HCT116 (cell line): ENCODE results near the gene PAX5. TPM values are rescaled to one million over a fixed set of nuclear protein-coding genes. Genes with fewer than 3 reads are reported as not detected.

Source experiments
- ATAC-seq: fragments of 200-7000 bp; cut with Tn5 transposase; 2 replicates; pipeline ENCODE4 v1.9.1; 2020; ENCODE audit warnings: mild to moderate bottlenecking, moderate library complexity
- BruUV-seq: library from RNA; stranded (reverse); fragments of 400-500 nt; replicated peaks from 2 replicates; lab custom pipeline; 2021; lab: Mats Ljungman, UMichigan
- CTCF ChIA-PET: fragments of 300-600 bp; sonication (Branson Sonifier 250); formaldehyde crosslinking; loops from one replicate; lab custom pipeline; 2021; ENCODE audit warnings: antibody characterized with exemption; lab: Charles Lee
- POLR2A ChIA-PET: fragments of 300-600, 350-600 bp; sonication (Branson Sonifier 250); formaldehyde crosslinking; loops from one replicate; lab custom pipeline; 2021; ENCODE audit warnings: antibody characterized with exemption; lab: Charles Lee
- RAD21 ChIA-PET, 2 experiments: fragments of 300-600 bp; sonication (Branson Sonifier 250); formaldehyde crosslinking; loops; one replicate each; lab custom pipeline; 2023; ENCODE audit warnings: low total read pairs in 2 of 2; ENCODE audit not compliant: uncharacterized antibody in 2 of 2, unreplicated experiment in 2 of 2, low non-redundant PET in 1 of 2; lab: Charles Lee
- DNase-seq: peaks from one replicate; pipeline ENCODE4 v3.0.0-alpha.2; 2010; ENCODE audit warnings: low read depth, low spot score
- H2AFZ ChIP-seq: fragments of 200-600 bp; shearing (Covaris generic), sonication (generic); 2 replicates; pipeline ENCODE4 v1.6.1; 2017; ENCODE audit warnings: low read depth, mixed run types, mixed read lengths, antibody characterized with exemption, low read length; ENCODE audit not compliant: poor library complexity, severe bottlenecking
- H3K27ac ChIP-seq: 2 replicates; pipeline ENCODE4 v1.5.1; 2012; ENCODE audit warnings: low read depth, low read length
- H3K27me3 ChIP-seq: fragments of 200-600 bp; sonication (generic); 2 replicates; pipeline ENCODE4 v1.6.1; 2016; ENCODE audit warnings: mixed run types, low read length, mixed read lengths; ENCODE audit not compliant: insufficient read depth
- H3K36me3 ChIP-seq, 2 experiments: fragments of 200-500 bp in 1 of 2; fragments of 200-600 bp in 1 of 2; sonication (Bioruptor generic) in 1 of 2; sonication (generic) in 1 of 2; 2 replicates each; pipeline versions ENCODE4 v1.5.1 to v1.6.1; 2014 to 2016; ENCODE audit warnings: low read length in 2 of 2, inconsistent platforms in 1 of 2, mixed read lengths in 1 of 2, mixed run types in 1 of 2; ENCODE audit not compliant: insufficient read depth in 2 of 2, control insufficient read depth in 1 of 2
- H3K4me1 ChIP-seq, 2 experiments: fragments of 200-600 bp in 1 of 2; sonication (generic) in 1 of 2; 2 replicates each; pipeline versions ENCODE4 v1.5.1 to v1.6.1; 2012 to 2017; ENCODE audit warnings: low read length in 2 of 2, inconsistent platforms in 1 of 2, mild to moderate bottlenecking in 1 of 2, mixed read lengths in 1 of 2, mixed run types in 1 of 2, moderate library complexity in 1 of 2; ENCODE audit not compliant: insufficient read depth in 2 of 2, control insufficient read depth in 1 of 2
- H3K4me2 ChIP-seq: fragments of 200-600 bp; sonication (generic); 2 replicates; pipeline ENCODE4 v1.6.1; 2017; ENCODE audit warnings: mixed run types, low read length, mixed read lengths
- H3K4me3 ChIP-seq, 2 experiments: fragments of 200-600 bp in 1 of 2; sonication (generic) in 1 of 2; replicated peaks in 1 of 2; 2 replicates each; pipeline ENCODE4 v1.5.1; 2011 to 2016; ENCODE audit warnings: low read length in 2 of 2, control low read depth in 1 of 2, low read depth in 1 of 2, mild to moderate bottlenecking in 1 of 2, mixed read lengths in 1 of 2, mixed run types in 1 of 2
- H3K79me2 ChIP-seq: fragments of 200-600 bp; sonication (generic); 2 replicates; pipeline ENCODE4 v1.6.1; 2017; ENCODE audit warnings: mild to moderate bottlenecking, mixed run types, low read length, moderate library complexity, mixed read lengths; ENCODE audit not compliant: insufficient read depth
- H3K9ac ChIP-seq: fragments of 200-600 bp; sonication (generic); 2 replicates; pipeline ENCODE4 v1.6.1; 2016; ENCODE audit warnings: low read length, mixed read lengths
- H3K9me2 ChIP-seq: fragments of 200-600 bp; sonication (generic), shearing (Covaris generic); 2 replicates; pipeline ENCODE4 v1.6.1; 2017; ENCODE audit warnings: mixed run types, mild to moderate bottlenecking, moderate library complexity; ENCODE audit not compliant: insufficient read depth
- H3K9me3 ChIP-seq, 2 experiments: fragments of 200-500 bp in 1 of 2; fragments of 200-600 bp in 1 of 2; sonication (Bioruptor generic) in 1 of 2; sonication (generic) in 1 of 2; 2 replicates each; pipeline ENCODE4 v1.6.1; 2014 to 2017; ENCODE audit warnings: low read length in 2 of 2, mixed read lengths in 2 of 2, inconsistent platforms in 1 of 2, low read depth in 1 of 2, mild to moderate bottlenecking in 1 of 2, mixed run types in 1 of 2, moderate library complexity in 1 of 2; ENCODE audit not compliant: control insufficient read depth in 1 of 2, insufficient read depth in 1 of 2
- H4K20me1 ChIP-seq: fragments of 200-600 bp; sonication (generic), shearing (Covaris generic); 2 replicates; pipeline ENCODE4 v1.6.1; 2017; ENCODE audit warnings: mixed run types, mild to moderate bottlenecking, moderate library complexity; ENCODE audit not compliant: insufficient read depth
- CBX3 ChIP-seq: IDR thresholded peaks from 2 replicates; pipeline ENCODE4 v1.6.1; 2012; ENCODE audit warnings: low read depth
- CEBPB ChIP-seq: IDR thresholded peaks from 2 replicates; pipeline ENCODE4 v1.6.1; 2012; ENCODE audit warnings: low read depth
- EGR1 ChIP-seq: IDR thresholded peaks from 2 replicates; pipeline ENCODE4 v1.6.1; 2012; ENCODE audit warnings: low read depth
- ELF1 ChIP-seq: IDR thresholded peaks from 2 replicates; pipeline ENCODE4 v1.6.1; 2012; ENCODE audit warnings: low read depth, borderline replicate concordance
- EZH2 ChIP-seq: fragments of 200-600 bp; sonication (generic); IDR thresholded peaks from 2 replicates; pipeline ENCODE4 v1.6.1; 2017; ENCODE audit warnings: antibody characterized with exemption, mixed run types
- EZH2phosphoT487 ChIP-seq: fragments of 200-600 bp; IDR thresholded peaks from 2 replicates; pipeline ENCODE4 v1.6.1; 2018; ENCODE audit warnings: antibody characterized with exemption, borderline replicate concordance
- JUND ChIP-seq: IDR thresholded peaks from 2 replicates; pipeline ENCODE4 v1.6.1; 2012
- TCF7L2 ChIP-seq: IDR thresholded peaks from 2 replicates; pipeline ENCODE4 v1.7.0; 2011; ENCODE audit warnings: borderline replicate concordance, inconsistent platforms; ENCODE audit not compliant: insufficient read depth, insufficient read length; ENCODE audit errors: extremely low read depth
- ZFX ChIP-seq: fragments of 450-650 bp; IDR thresholded peaks from 2 replicates; pipeline ENCODE4 v1.6.1; 2017
- intact Hi-C: fragments of 100-400 bp; cut with micrococcal nuclease; formaldehyde crosslinking; loops from 2 replicates; pipeline ENCODE4 v1.10.0; 2022
- total RNA-seq: library from RNA; stranded (reverse); gene quantifications from one replicate; pipeline ENCODE4 v1.2.1, GENCODE V29; 2021; ENCODE audit not compliant: unreplicated experiment
- TF ChIP-seq, protein P1 (sequence below): IDR thresholded peaks from 2 replicates; pipeline ENCODE4 v1.6.1; 2012; ENCODE audit warnings: low read depth

Gene PAX5
- total RNA-seq, 1 experiment from 2014 or later, result 0.17 TPM

DNA sequence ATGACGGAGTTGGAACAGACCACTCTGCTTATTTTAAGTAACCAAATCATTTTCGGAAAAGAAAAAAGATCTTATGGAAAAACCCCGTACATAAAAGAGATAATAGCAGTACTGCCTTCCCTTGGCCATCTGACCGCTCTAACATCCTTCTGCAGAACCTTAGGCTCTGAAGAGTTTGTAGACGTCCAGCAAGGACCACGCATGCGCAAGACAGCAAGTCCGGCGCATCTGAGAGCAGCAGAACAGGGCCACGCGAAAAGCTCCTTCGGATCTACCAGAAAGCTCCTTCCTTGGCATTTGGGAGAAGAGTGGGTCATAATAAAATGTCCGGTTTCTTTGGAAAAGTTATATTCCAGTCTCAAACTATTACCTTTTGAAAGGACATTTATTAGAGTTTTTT, 26.8 kb downstream of the PAX5 start:
- BruUV-seq, result no TSS peak
- ChIA-PET POLR2A (no interaction called here), CTCF (no interaction called here), RAD21 (interaction anchor here in 1 of 2 experiments (0.6 kb wide), 1 partner anchor 389 kb away, joined by 3 read pairs; no protein-coding TSS in a partner anchor)
- H3K9ac ChIP-seq, result no peak overlapping the region
- no peaks in the 10 kb centered on the region for H3K79me2 ChIP-seq
- no peaks in the 10 kb centered on the region for H3K4me1 ChIP-seq
- no peak overlapping the region for H3K4me2 ChIP-seq
- no peak overlapping the region for H3K27ac ChIP-seq
- no peak for DNase-seq
- H4K20me1 ChIP-seq, result no peaks in the 10 kb centered on the region
- intact Hi-C loops, result no loop called here
- H3K27me3 ChIP-seq, result peaks cover 69% of the 10 kb centered on the region
- no peaks in the 10 kb centered on the region for H3K36me3 ChIP-seq
- TF ChIP-seq CEBPB (no peak), JUND (no peak), ELF1 (no peak), TCF7L2 (no peak), ZFX (no peak), EZH2phosphoT487 (no peak), EZH2 (no peak)
- no peaks in the 10 kb centered on the region for H3K9me3 ChIP-seq
- H3K4me3 ChIP-seq, result no peak overlapping the region
- no peak overlapping the region for H2AFZ ChIP-seq
- H3K9me2 ChIP-seq, result no peaks in the 10 kb centered on the region
- ATAC-seq, result no peak

DNA sequence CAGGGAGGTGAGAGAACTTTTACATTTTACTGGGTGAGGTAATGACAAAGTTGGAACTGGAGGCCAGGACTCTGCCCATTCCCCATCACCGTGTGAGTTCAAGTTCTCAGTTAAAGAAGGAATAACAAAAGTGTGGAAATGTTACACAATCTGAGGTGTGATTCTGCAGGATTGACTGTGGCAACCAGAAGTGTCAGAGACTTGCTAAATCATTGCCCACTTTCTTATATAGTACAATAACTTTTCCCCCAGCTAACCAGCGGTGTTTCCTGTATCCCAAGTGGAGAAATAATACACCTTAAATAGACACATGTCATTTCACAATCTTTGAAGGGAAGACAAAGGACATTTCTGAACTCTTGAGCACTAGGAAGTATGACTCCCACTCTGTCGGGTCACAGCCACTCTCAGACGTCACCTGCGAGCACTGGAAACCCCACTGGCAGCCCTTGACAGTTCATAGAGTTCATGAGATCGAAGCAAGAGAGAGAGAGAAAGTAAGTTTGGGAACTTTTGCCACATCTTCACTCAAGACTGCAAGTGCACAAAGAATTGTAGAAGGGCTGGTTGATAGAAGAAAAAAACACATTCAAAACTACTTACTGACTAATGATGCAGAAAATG, 28.4 kb downstream of the PAX5 start:
- TF ChIP-seq, protein P1, sequence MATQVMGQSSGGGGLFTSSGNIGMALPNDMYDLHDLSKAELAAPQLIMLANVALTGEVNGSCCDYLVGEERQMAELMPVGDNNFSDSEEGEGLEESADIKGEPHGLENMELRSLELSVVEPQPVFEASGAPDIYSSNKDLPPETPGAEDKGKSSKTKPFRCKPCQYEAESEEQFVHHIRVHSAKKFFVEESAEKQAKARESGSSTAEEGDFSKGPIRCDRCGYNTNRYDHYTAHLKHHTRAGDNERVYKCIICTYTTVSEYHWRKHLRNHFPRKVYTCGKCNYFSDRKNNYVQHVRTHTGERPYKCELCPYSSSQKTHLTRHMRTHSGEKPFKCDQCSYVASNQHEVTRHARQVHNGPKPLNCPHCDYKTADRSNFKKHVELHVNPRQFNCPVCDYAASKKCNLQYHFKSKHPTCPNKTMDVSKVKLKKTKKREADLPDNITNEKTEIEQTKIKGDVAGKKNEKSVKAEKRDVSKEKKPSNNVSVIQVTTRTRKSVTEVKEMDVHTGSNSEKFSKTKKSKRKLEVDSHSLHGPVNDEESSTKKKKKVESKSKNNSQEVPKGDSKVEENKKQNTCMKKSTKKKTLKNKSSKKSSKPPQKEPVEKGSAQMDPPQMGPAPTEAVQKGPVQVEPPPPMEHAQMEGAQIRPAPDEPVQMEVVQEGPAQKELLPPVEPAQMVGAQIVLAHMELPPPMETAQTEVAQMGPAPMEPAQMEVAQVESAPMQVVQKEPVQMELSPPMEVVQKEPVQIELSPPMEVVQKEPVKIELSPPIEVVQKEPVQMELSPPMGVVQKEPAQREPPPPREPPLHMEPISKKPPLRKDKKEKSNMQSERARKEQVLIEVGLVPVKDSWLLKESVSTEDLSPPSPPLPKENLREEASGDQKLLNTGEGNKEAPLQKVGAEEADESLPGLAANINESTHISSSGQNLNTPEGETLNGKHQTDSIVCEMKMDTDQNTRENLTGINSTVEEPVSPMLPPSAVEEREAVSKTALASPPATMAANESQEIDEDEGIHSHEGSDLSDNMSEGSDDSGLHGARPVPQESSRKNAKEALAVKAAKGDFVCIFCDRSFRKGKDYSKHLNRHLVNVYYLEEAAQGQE, result no peak
- TF ChIP-seq JUND, result no peak
- TF ChIP-seq CBX3, result no peak
- TF ChIP-seq EGR1, result no peak
- TF ChIP-seq, all 23 proteins: peak for 0
- no peaks in the 10 kb centered on the region for H3K4me1 ChIP-seq
- H3K27me3 ChIP-seq, result peaks cover 55% of the 10 kb centered on the region
- no peaks in the 10 kb centered on the region for H3K36me3 ChIP-seq
- ATAC-seq (no peak), DNase-seq (no peak)
- H4K20me1 ChIP-seq, result no peaks in the 10 kb centered on the region
- intact Hi-C loops, result no loop called here
- no peaks in the 10 kb centered on the region for H3K9me3 ChIP-seq
- no TSS peak for BruUV-seq
- CTCF ChIA-PET, result interaction anchor here (1.0 kb wide), 1 partner anchor 10 kb away, joined by 3 read pairs; no protein-coding TSS in a partner anchor
- no peaks in the 10 kb centered on the region for H3K9me2 ChIP-seq
- POLR2A ChIA-PET, result no interaction called here
- no peaks in the 10 kb centered on the region for H3K79me2 ChIP-seq
- H3K4me3 ChIP-seq, result no peak overlapping the region
- H2AFZ ChIP-seq, result no peak overlapping the region
- no peak overlapping the region for H3K9ac ChIP-seq
- H3K4me2 ChIP-seq, result no peak overlapping the region
- RAD21 ChIA-PET, result no interaction called here
- H3K27ac ChIP-seq, result no peak overlapping the region
